Fibroblast of lung (primary cell): ENCODE results near the gene CMTM4. TPM values are rescaled to one million over a fixed set of nuclear protein-coding genes. Genes with fewer than 3 reads are reported as not detected.

Experiments
- DNase-seq, 2 donors: peaks; one replicate each; pipeline versions ENCODE4 v3.0.0 to v3.0.0-alpha.2; 2010; ENCODE audit warnings: low read depth in 2 of 2
- H2AFZ ChIP-seq: 2 replicates; pipeline ENCODE4 v1.5.1; 2012; ENCODE audit warnings: low read length, control low read depth, inconsistent platforms
- H3K27ac ChIP-seq: 2 replicates; pipeline ENCODE4 v1.5.1; 2011; ENCODE audit warnings: low read length, control low read depth; ENCODE audit not compliant: insufficient read depth
- H3K27me3 ChIP-seq: 2 replicates; pipeline ENCODE4 v1.5.1; 2011; ENCODE audit warnings: mild to moderate bottlenecking, low read length; ENCODE audit not compliant: control insufficient read depth, insufficient read depth
- H3K36me3 ChIP-seq: 2 replicates; pipeline ENCODE4 v1.5.1; 2011; ENCODE audit warnings: low read length; ENCODE audit not compliant: control insufficient read depth, insufficient read depth
- H3K4me1 ChIP-seq: 2 replicates; pipeline ENCODE4 v1.5.1; 2011; ENCODE audit warnings: low read length; ENCODE audit not compliant: control insufficient read depth, insufficient read depth; ENCODE audit errors: extremely low read depth
- H3K4me2 ChIP-seq: 2 replicates; pipeline ENCODE4 v1.5.1; 2011; ENCODE audit warnings: low read length, control low read depth; ENCODE audit not compliant: insufficient read depth; ENCODE audit errors: extremely low read depth
- H3K4me3 ChIP-seq, 4 experiments: fragments of 200-600 bp in 1 of 4; sonication (generic) in 1 of 4; replicated peaks in 1 of 4; 2 replicates each; pipeline ENCODE4 v1.5.1; 2011 to 2016; ENCODE audit warnings: low read length in 4 of 4, low read depth in 3 of 4, mild to moderate bottlenecking in 3 of 4, control low read depth in 2 of 4, inconsistent platforms in 1 of 4, mixed read lengths in 1 of 4; ENCODE audit not compliant: insufficient read depth in 1 of 4; ENCODE audit errors: control extremely low read depth in 1 of 4
- H3K79me2 ChIP-seq: 2 replicates; pipeline ENCODE4 v1.5.1; 2012; ENCODE audit warnings: mild to moderate bottlenecking, low read length, inconsistent platforms; ENCODE audit not compliant: control insufficient read depth, insufficient read depth
- H3K9ac ChIP-seq: 2 replicates; pipeline ENCODE4 v1.5.1; 2011; ENCODE audit warnings: mild to moderate bottlenecking, low read length, control low read depth; ENCODE audit not compliant: insufficient read depth
- H3K9me3 ChIP-seq: 2 replicates; pipeline ENCODE4 v1.5.1; 2012; ENCODE audit warnings: low read depth, low read length; ENCODE audit not compliant: control insufficient read depth, insufficient read depth
- H4K20me1 ChIP-seq: 2 replicates; pipeline ENCODE4 v1.5.1; 2011; ENCODE audit warnings: low read length; ENCODE audit not compliant: control insufficient read depth, insufficient read depth; ENCODE audit errors: extremely low read depth
- EZH2 ChIP-seq: IDR thresholded peaks from 2 replicates; pipeline ENCODE4 v1.5.1; 2012; ENCODE audit warnings: low read length, control low read depth, mild to moderate bottlenecking; ENCODE audit errors: missing control alignments
- polyA plus RNA-seq, 2 donors: library from polyadenylated mRNA; depleted of rRNA in 1 of 2; stranded (reverse) in 1 of 2; unstranded in 1 of 2; fragments of >200 nt; gene quantifications; 2 replicates each; pipeline ENCODE4 v1.2.1, GENCODE V29; 2011 to 2012; ENCODE audit warnings: missing spikeins in 1 of 2
- total RNA-seq: library from RNA; depleted of rRNA; stranded (reverse); fragments of >200 nt; gene quantifications from 2 replicates; pipeline ENCODE4 v1.2.1, GENCODE V29; 2014
- TF ChIP-seq, protein P1 (sequence below), 2 donors: IDR thresholded peaks in 1 of 2; conservative IDR thresholded peaks in 1 of 2; 1 replicate in 1 of 2; 2 replicates in 1 of 2; pipeline ENCODE4 v1.5.1; 2011 to 2012; ENCODE audit warnings: low read length in 2 of 2, control low read depth in 1 of 2, inconsistent platforms in 1 of 2, low read depth in 1 of 2, mild to moderate bottlenecking in 1 of 2

CMTM4 gene
- total and polyA plus RNA-seq, 2 donors (not counting 1 experiment from before 2014, with no cell fraction given): 10.2 to 12.8 TPM

DNA sequence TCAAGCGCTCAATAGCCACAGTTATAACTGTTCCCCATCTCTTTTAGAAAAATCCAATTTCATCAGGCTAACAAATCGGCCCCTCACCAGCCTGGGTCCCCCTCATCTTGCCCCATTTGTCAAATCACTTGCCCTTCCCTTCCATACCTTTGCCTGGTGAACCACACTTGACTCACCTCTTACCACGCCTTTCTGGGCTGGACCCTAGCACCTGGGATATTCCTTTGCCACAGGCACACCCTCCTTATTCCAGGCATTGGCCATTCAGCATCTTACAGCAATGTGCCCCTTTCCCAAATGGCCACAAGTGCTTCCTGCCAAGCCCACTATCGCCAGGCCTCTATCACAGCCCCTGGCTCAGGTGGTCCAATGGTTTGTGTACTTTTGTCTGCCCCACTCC is 14.9 kb downstream of the CMTM4 start:
- no peaks in the 10 kb centered on the region for H3K27me3 ChIP-seq
- TF ChIP-seq, protein P1, sequence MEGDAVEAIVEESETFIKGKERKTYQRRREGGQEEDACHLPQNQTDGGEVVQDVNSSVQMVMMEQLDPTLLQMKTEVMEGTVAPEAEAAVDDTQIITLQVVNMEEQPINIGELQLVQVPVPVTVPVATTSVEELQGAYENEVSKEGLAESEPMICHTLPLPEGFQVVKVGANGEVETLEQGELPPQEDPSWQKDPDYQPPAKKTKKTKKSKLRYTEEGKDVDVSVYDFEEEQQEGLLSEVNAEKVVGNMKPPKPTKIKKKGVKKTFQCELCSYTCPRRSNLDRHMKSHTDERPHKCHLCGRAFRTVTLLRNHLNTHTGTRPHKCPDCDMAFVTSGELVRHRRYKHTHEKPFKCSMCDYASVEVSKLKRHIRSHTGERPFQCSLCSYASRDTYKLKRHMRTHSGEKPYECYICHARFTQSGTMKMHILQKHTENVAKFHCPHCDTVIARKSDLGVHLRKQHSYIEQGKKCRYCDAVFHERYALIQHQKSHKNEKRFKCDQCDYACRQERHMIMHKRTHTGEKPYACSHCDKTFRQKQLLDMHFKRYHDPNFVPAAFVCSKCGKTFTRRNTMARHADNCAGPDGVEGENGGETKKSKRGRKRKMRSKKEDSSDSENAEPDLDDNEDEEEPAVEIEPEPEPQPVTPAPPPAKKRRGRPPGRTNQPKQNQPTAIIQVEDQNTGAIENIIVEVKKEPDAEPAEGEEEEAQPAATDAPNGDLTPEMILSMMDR (conservative IDR thresholded peaks at IDR 0.05 in 1 of 2, IDR thresholded peaks at IDR 0.05 in 1 of 2; ENCODE audit: low read depth in 1 of 2, low read length in 2 of 2): no peak
- no peaks in the 10 kb centered on the region for H3K4me1 ChIP-seq
- H2AFZ ChIP-seq: no peak overlapping the region
- no peak for DNase-seq
- no peaks in the 10 kb centered on the region for H4K20me1 ChIP-seq
- H3K27ac ChIP-seq: no peak overlapping the region
- H3K9ac ChIP-seq: no peak overlapping the region
- H3K9me3 ChIP-seq: no peaks in the 10 kb centered on the region
- H3K4me2 ChIP-seq: no peak overlapping the region
- H3K4me3 ChIP-seq: no peak overlapping the region
- H3K36me3 ChIP-seq: no peaks in the 10 kb centered on the region
- no peaks in the 10 kb centered on the region for H3K79me2 ChIP-seq

DNA sequence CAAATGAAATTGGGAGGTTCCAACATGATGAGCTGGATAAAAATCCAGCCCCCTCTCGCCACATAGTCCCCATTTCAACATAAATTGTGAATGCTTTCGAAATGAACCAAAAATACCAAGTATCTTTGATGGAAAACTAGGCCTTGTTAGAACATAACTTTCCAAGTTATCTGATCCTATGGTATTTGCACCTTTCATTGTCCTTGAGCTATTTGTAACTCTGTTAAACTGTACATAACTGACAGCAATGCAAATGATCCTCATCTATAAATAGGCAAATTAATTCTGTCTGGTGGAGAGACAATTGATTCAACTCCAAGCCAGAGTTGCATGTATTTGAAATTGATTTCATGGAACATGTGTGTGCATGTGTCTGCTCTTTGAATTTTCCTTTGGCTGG is 18.2 kb downstream of the CMTM4 start:
- DNase-seq: no peak
- TF ChIP-seq EZH2: no peak
- TF ChIP-seq, protein P1 (conservative IDR thresholded peaks at IDR 0.05 in 1 of 2, IDR thresholded peaks at IDR 0.05 in 1 of 2; ENCODE audit: low read depth in 1 of 2, low read length in 2 of 2): no peak
- Histone ChIP-seq H4K20me1 (no peaks in the 10 kb centered on the region), H3K27ac (no peak overlapping the region), H3K27me3 (no peaks in the 10 kb centered on the region), H3K9ac (no peak overlapping the region), H3K36me3 (no peaks in the 10 kb centered on the region), H3K4me1 (no peaks in the 10 kb centered on the region), H3K4me2 (no peak overlapping the region), H3K4me3 (no peak overlapping the region), H3K9me3 (no peaks in the 10 kb centered on the region), H3K79me2 (no peaks in the 10 kb centered on the region), H2AFZ (no peak overlapping the region)

DNA sequence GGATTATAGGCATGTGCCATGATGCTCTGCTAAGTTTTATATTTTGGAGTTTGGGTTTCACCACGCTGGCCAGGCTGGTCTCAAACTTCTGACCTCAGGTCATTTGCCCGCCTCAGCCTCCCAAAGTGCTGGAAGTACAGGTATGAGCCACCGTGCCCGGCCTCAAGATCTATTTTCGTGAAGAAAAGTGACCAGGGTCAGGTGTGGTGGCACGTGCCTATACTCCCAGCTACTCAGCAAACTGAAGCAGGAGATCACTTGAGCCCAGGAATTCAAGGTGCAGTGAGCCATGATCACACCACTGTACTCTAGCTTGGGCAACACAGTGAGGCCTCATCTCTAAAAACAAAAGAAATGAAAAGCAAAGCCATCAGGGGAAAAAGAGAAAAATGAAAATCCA is 18.7 kb downstream of the CMTM4 start:
- no peak for TF ChIP-seq EZH2
- TF ChIP-seq, protein P1 (conservative IDR thresholded peaks at IDR 0.05 in 1 of 2, IDR thresholded peaks at IDR 0.05 in 1 of 2; ENCODE audit: low read depth in 1 of 2, low read length in 2 of 2): no peak
- Histone ChIP-seq H3K9me3 (no peaks in the 10 kb centered on the region), H3K9ac (no peak overlapping the region), H3K4me3 (no peak overlapping the region), H3K4me2 (no peak overlapping the region), H4K20me1 (no peaks in the 10 kb centered on the region), H3K36me3 (no peaks in the 10 kb centered on the region), H2AFZ (no peak overlapping the region), H3K79me2 (no peaks in the 10 kb centered on the region), H3K27ac (no peak overlapping the region), H3K27me3 (no peaks in the 10 kb centered on the region), H3K4me1 (no peaks in the 10 kb centered on the region)
- DNase-seq: no peak
